HG03565 (cell line): ENCODE data around the gene ZNF549.

Experiments used
- ATAC-seq: cut with Tn5 transposase; IDR thresholded peaks from one replicate; pipeline ENCODE4 v1.9.1; 2021; ENCODE audit warnings: mild to moderate bottlenecking, moderate library complexity; ENCODE audit not compliant: unreplicated experiment

The ZNF549 gene

GRCh38 chr19:57566396-57567265 is 39.5 kb downstream of the ZNF549 start:
- no peak for ATAC-seq

GRCh38 chr19:57570707-57571106 is 43.6 kb downstream of the ZNF549 start:
- ATAC-seq = no peak

- no peak for ATAC-seq
Observed at GRCh38 chr19:57572415-57572947, 45.3 kb downstream of the ZNF549 start.

- no peak for ATAC-seq
Observed at GRCh38 chr19:57576661-57577060, 49.5 kb downstream of the ZNF549 start.

GRCh38 chr19:57578487-57579205 is 51.5 kb downstream of the ZNF549 start, which contains the start of gene ZNF416:
TSS of gene ZNF416 (minus strand) at chr19:57578911. CDS start at chr19:57578704, 207 bp downstream.
- peak; percentile 95 for ATAC-seq

GRCh38 chr19:57583104-57583520 is 56.0 kb downstream of the ZNF549 start:
- ATAC-seq = no peak

GRCh38 chr19:57583521-57584416 is 56.6 kb downstream of the ZNF549 start, which contains the start of gene ZIK1:
TSS of gene ZIK1 (plus strand) at chr19:57584145. CDS start at chr19:57584357, 212 bp downstream.
- peak; percentile 75 for ATAC-seq

- ATAC-seq = no peak
Observed at GRCh38 chr19:57587529-57587928, 60.4 kb downstream of the ZNF549 start.

- ATAC-seq = peak; percentile 22
Observed at GRCh38 chr19:57599377-57599760, 72.2 kb downstream of the ZNF549 start.

- ATAC-seq = peak; percentile 92
Observed at GRCh38 chr19:57599761-57600383, 72.7 kb downstream of the ZNF549 start, which contains the start of gene ZNF530. TSS of gene ZNF530 (plus strand) at chr19:57599885. CDS start at chr19:57604346, 4,461 bp downstream.

- ATAC-seq = no peak
Observed at GRCh38 chr19:57606931-57607330, 79.8 kb downstream of the ZNF549 start.
